ENCODE data around the gene KCNJ10.
"Not testable (repeated sequence)": the region's sequence is repeated elsewhere in the genome, so short reads cannot be mapped to it uniquely, and the experiment has no call there.

Gene KCNJ10

DNA sequence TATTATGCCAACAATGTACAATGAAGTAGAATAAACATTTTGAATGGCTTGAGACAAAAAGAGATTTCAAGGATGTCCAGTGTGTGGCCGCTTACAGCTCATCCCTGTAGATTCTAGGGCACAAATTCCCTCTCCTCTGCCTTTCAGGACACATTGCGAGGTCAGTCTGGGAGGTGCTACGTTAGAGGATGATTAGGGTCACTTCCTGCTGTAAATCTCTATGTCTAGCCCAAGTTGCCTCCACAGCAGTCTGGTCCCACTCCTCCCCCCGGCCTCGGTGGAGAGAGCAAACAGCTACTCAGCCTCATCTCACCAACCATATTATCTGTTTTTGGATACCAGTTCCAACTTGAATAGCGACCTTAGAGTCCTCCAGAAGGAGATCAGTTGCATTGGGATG, 17.0 kb downstream of the KCNJ10 start:
- DNase-seq, result no peak
- H3K36me3 ChIP-seq, result no peaks in the 10 kb centered on the region
- no peaks in the 10 kb centered on the region for H3K4me1 ChIP-seq
- no peak overlapping the region for H3K4me3 ChIP-seq
- intact Hi-C loops (cut with DNase I; ENCODE audit: low total_unique reads), result no loop called here
- H3K27me3 ChIP-seq, result peaks cover 0 to 22% of the 10 kb centered on the region in 2 donors
- H3K27ac ChIP-seq, result no peak overlapping the region
- H3K9me3 ChIP-seq, result no peaks in the 10 kb centered on the region
- TF ChIP-seq, protein P1, sequence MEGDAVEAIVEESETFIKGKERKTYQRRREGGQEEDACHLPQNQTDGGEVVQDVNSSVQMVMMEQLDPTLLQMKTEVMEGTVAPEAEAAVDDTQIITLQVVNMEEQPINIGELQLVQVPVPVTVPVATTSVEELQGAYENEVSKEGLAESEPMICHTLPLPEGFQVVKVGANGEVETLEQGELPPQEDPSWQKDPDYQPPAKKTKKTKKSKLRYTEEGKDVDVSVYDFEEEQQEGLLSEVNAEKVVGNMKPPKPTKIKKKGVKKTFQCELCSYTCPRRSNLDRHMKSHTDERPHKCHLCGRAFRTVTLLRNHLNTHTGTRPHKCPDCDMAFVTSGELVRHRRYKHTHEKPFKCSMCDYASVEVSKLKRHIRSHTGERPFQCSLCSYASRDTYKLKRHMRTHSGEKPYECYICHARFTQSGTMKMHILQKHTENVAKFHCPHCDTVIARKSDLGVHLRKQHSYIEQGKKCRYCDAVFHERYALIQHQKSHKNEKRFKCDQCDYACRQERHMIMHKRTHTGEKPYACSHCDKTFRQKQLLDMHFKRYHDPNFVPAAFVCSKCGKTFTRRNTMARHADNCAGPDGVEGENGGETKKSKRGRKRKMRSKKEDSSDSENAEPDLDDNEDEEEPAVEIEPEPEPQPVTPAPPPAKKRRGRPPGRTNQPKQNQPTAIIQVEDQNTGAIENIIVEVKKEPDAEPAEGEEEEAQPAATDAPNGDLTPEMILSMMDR (IDR thresholded peaks at IDR 0.05), result no peak

DNA sequence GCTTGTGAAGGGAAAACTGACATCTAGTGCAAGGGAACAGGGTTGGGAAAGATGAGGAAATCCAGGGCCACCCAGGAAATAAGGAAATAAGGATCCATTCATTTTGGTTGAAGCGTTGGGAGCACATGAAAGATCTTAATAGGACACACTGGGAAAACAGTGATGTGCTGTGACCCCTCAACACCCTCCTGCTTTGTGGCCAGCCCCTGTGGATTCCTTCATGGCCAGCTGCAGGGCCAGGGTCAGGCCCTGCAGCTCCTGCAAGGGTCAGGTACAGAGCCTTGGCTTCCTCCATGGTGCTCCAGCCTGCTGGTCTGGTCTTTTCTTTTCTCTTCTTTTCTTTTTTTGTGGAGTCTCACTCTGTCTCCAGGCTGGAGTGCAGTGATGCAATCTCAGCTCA, 19.3 kb downstream of the KCNJ10 start:
- TF ChIP-seq, protein P1 (IDR thresholded peaks at IDR 0.05), result no peak
- Histone ChIP-seq H3K27ac (no peak overlapping the region), H3K4me1 (peaks cover 0 to 11% (median 5%) of the 10 kb centered on the region in 4 donors), H3K36me3 (no peaks in the 10 kb centered on the region), H3K27me3 (peaks cover 0 to 14% of the 10 kb centered on the region in 2 donors), H3K4me3 (no peak overlapping the region), H3K9me3 (no peaks in the 10 kb centered on the region)
- DNase-seq, result no peak
- intact Hi-C loops (cut with DNase I; ENCODE audit: low total_unique reads), result no loop called here

DNA sequence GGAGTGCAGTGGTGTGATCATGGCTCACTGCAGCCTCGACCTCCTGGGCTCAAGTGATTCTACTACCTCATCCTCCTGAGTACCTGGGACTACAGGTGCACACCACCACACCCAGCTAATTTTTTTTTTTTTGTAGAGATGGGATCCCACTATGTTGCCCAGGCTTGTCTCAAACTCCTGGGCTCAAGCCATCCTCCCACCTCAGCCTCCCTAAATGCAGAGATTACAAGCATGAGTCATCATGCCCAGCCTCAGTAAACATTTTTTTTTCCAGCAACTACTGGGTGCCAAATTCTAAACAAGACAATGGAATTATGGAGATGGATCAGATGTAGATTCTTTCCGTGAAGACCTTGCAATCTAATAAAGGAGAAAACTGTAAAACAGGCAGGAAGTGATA, 19.8 kb downstream of the KCNJ10 start:
- peaks cover 0 to 11% (median 5%) of the 10 kb centered on the region in 4 donors for H3K4me1 ChIP-seq
- H3K27me3 ChIP-seq, result peaks cover 0 to 13% of the 10 kb centered on the region in 2 donors
- H3K4me3 ChIP-seq; DNase-seq; H3K27ac ChIP-seq; H3K36me3 ChIP-seq; H3K9me3 ChIP-seq; intact Hi-C loops (cut with DNase I; ENCODE audit: low total_unique reads): not testable (repeated sequence)

DNA sequence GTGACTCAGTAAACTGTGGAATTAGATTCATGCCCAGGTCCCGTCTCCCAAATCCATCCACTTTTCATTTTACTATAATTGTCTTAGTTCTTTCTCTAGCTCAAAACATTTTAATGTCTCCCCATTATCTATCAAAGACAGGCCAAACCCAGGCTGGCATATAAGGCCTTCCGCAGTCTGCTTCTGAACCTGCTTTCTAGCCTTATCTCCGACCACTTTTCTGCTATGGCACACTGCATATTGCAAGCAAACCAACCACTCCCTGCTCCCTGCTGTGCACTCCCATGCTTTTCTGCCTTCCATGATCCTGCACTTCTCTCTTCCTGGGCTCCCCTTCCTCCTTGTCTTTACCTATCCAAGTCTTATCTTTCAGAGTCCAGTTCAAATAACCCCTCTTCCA, 20.9 kb downstream of the KCNJ10 start:
- Histone ChIP-seq H3K36me3 (no peaks in the 10 kb centered on the region), H3K27me3 (peaks cover 0 to 8% of the 10 kb centered on the region in 2 donors), H3K9me3 (no peaks in the 10 kb centered on the region), H3K27ac (no peak overlapping the region), H3K4me3 (no peak overlapping the region), H3K4me1 (peaks cover 0 to 11% (median 5%) of the 10 kb centered on the region in 4 donors)
- no peak for DNase-seq
- TF ChIP-seq, protein P1 (IDR thresholded peaks at IDR 0.05), result no peak
- intact Hi-C loops (cut with DNase I; ENCODE audit: low total_unique reads), result no loop called here

DNA sequence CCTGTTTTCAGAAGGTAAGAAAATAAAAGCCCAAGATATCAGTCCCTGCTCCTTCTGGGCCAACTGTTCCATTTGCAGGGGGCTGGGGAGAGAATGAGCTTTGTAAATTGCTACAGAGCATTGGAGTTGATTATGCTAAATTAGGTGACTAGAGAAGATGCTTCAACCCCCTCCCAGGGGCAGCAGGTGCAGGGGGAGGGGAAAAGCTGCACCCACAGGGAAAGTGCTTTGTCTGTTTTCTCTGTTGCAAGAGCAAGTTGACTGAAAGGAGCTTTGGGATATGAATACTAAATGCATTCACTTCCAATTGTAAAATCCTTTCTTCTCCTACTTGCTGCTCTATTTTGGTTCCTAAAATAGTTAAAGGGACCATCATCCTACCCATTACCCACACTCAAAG, 21.6 kb downstream of the KCNJ10 start:
- peaks cover 0 to 11% (median 5%) of the 10 kb centered on the region in 4 donors for H3K4me1 ChIP-seq
- intact Hi-C loops (cut with DNase I; ENCODE audit: low total_unique reads), result no loop called here
- no peak overlapping the region for H3K27ac ChIP-seq

DNA sequence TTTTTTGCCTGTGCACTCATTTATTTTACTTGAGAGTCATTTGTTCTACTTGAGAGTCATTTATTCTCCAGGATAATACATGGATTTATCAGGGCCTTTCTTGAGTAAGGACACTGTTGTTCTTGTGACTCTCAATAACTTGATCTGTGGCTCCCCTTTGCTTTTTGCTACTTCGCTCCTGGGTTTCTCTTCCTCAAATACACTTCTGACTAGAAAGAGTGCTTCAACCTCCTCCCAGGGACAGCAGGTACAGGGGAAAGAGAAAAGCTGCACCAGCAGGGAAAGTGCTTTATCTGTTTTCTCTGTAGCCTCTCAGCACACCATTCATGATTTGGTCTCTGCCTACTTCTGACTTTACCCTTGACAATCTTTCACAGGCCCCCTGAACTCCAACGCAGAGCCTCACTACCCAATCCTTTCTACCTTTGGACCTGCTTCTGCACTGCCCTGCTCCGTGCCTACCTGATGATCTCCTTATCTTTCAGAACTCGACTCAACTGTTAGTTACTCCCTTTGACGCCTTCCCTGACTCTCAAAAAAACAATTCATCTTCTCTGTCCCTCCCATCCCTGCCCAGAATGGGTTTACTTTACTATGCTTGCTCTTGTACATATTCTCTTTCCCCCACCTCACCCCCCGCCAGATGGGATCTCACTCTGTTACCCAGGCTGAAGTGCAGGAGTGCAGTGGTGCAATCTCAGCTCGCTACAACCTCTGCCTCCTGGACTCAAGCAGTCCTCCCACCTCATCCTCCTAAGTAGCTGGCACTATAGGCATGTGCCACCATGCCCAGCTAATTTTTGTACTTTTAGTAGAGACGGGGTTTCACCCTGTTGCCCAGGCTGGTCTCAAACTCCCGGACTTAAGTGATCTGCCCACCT, 22.6 kb downstream of the KCNJ10 start:
- DNase-seq, result no peak
- no peak overlapping the region for H3K4me3 ChIP-seq
- no peaks in the 10 kb centered on the region for H3K9me3 ChIP-seq
- H3K36me3 ChIP-seq, result no peaks in the 10 kb centered on the region
- H3K27ac ChIP-seq, result no peak overlapping the region
- H3K4me1 ChIP-seq, result peaks cover 0 to 11% (median 5%) of the 10 kb centered on the region in 4 donors
- intact Hi-C loops (cut with DNase I; ENCODE audit: low total_unique reads), result no loop called here
- H3K27me3 ChIP-seq, result peaks cover 0 to under 1% of the 10 kb centered on the region in 2 donors
- TF ChIP-seq, protein P1 (IDR thresholded peaks at IDR 0.05), result no peak

More for the DNA sequence above, 21.6 kb downstream of the KCNJ10 start:
- H3K9me3 ChIP-seq, result no peaks in the 10 kb centered on the region
- no peak for DNase-seq
- TF ChIP-seq, protein P1 (IDR thresholded peaks at IDR 0.05), result no peak
- no peaks in the 10 kb centered on the region for H3K36me3 ChIP-seq
- H3K27me3 ChIP-seq, result peaks cover 0 to 5% of the 10 kb centered on the region in 2 donors
- H3K4me3 ChIP-seq, result no peak overlapping the region

All from tibial artery (tissue), 4 donors.